CD8-positive, alpha-beta memory T cell (primary cell): ENCODE data around the gene C3AR1. TPM values are rescaled to one million over a fixed set of nuclear protein-coding genes. Genes with fewer than 3 reads are reported as not detected.
A peak's percentile ranks its signal among the peaks of the same experiment; 100 is the strongest.
"Not testable (repeated sequence)": the region's sequence is repeated elsewhere in the genome, so short reads cannot be mapped to it uniquely, and the experiment has no call there.

Experiments
- CTCF ChIA-PET: fragments of 350-600 bp; sonication (Branson Sonifier 250); formaldehyde crosslinking; loops from one replicate; lab custom pipeline; 2021; ENCODE audit warnings: antibody characterized with exemption; lab: Charles Lee
- POLR2A ChIA-PET: fragments of 350-600 bp; sonication (Branson Sonifier 250); formaldehyde crosslinking; loops from one replicate; lab custom pipeline; 2021; ENCODE audit warnings: antibody characterized with exemption; lab: Charles Lee
- DNase-seq, 5 donors: peaks; one replicate each; pipeline versions ENCODE4 v3.0.0 to v3.0.0-alpha.2; 2020 to 2022; ENCODE audit warnings: mixed read lengths in 1 of 5
- H3K27ac ChIP-seq: one replicate; pipeline ENCODE4 v1.7.0; 2013; ENCODE audit warnings: low read depth, mild to moderate bottlenecking, low read length, moderate library complexity
- H3K27me3 ChIP-seq: 2 replicates; pipeline ENCODE4 v1.7.0; 2013; ENCODE audit warnings: low read length, mild to moderate bottlenecking; ENCODE audit not compliant: insufficient read depth, poor library complexity, severe bottlenecking
- H3K36me3 ChIP-seq: 2 replicates; pipeline ENCODE4 v1.7.0; 2013; ENCODE audit warnings: mild to moderate bottlenecking, low read length, moderate library complexity; ENCODE audit not compliant: insufficient read depth
- H3K4me1 ChIP-seq: 2 replicates; pipeline ENCODE4 v1.7.0; 2013; ENCODE audit warnings: mild to moderate bottlenecking, low read length, moderate library complexity; ENCODE audit not compliant: insufficient read depth
- H3K4me3 ChIP-seq: 2 replicates; pipeline ENCODE4 v1.7.0; 2013; ENCODE audit warnings: mild to moderate bottlenecking, low read length
- H3K9me3 ChIP-seq: 2 replicates; pipeline ENCODE4 v1.7.0; 2013; ENCODE audit warnings: mild to moderate bottlenecking, low read length
- H3K27ac Mint-ChIP-seq, 8 donors: one replicate each; pipeline ENCODE4 v1.8.0; 2020 to 2021; ENCODE audit warnings: mixed read lengths in 8 of 8, mild to moderate bottlenecking in 6 of 8, inconsistent platforms in 3 of 8, moderate library complexity in 3 of 8
- H3K27me3 Mint-ChIP-seq, 2 donors: one replicate each; pipeline ENCODE4 v1.8.0; 2020 to 2021; ENCODE audit warnings: mixed read lengths in 2 of 2, mild to moderate bottlenecking in 1 of 2, moderate library complexity in 1 of 2
- H3K36me3 Mint-ChIP-seq, 3 donors: one replicate each; pipeline ENCODE4 v1.8.0; 2020 to 2021; ENCODE audit warnings: mixed read lengths in 3 of 3, inconsistent platforms in 1 of 3, mild to moderate bottlenecking in 1 of 3
- H3K4me1 Mint-ChIP-seq, 3 donors: one replicate each; pipeline ENCODE4 v1.8.0; 2020 to 2021; ENCODE audit warnings: mixed read lengths in 3 of 3, inconsistent platforms in 1 of 3, mild to moderate bottlenecking in 1 of 3
- H3K4me3 Mint-ChIP-seq, 7 donors: one replicate each; pipeline ENCODE4 v1.8.0; 2020 to 2021; ENCODE audit warnings: mixed read lengths in 7 of 7, mild to moderate bottlenecking in 6 of 7, moderate library complexity in 4 of 7, inconsistent platforms in 2 of 7
- H3K9me3 Mint-ChIP-seq, 5 donors: one replicate each; pipeline ENCODE4 v1.8.0; 2020 to 2022; ENCODE audit warnings: mixed read lengths in 5 of 5, mild to moderate bottlenecking in 3 of 5, moderate library complexity in 2 of 5, inconsistent platforms in 1 of 5
- polyA plus RNA-seq: library from polyadenylated mRNA; unstranded; fragments of 300-500 nt; fragmentation: Illumina TruSeq; gene quantifications from one replicate; pipeline ENCODE4 v1.2.3, GENCODE V29; 2021
- total RNA-seq, 2 experiments: library from RNA; stranded (reverse); gene quantifications; one replicate each; pipeline ENCODE4 v1.2.3, GENCODE V29; 2021

The C3AR1 gene
- total and polyA plus RNA-seq, 3 experiments from 2014 or later: 1.2 to 15.5 (median 2.0) TPM

DNA sequence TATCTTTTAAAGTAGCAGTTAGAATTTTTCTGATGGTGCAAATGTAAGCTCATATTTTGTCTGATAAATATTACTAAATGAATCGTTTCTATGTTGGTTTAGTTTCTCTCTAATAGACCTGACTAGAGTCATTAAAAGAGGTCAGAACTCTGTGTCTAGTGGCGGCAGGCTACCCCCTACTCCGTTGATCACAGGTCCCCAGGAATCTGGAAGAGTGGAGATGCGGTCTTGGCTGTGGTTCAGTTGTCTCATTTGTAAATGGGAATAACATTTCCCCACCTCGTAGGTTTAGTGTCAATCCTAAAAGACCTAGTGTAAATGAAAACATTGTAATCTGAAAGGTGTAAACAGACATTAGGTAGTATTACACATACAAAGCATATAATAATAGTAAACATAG is 38.3 kb downstream of the C3AR1 start:
- peaks cover 0 to 19% (median 0%) of the 10 kb centered on the region in 3 donors for H3K36me3 Mint-ChIP-seq
- Histone ChIP-seq H3K27me3 (no peaks in the 10 kb centered on the region), H3K9me3 (no peaks in the 10 kb centered on the region), H3K36me3 (no peaks in the 10 kb centered on the region), H3K4me1 (peaks cover 24% of the 10 kb centered on the region), H3K27ac (peak overlapping the region; percentile 99), H3K4me3 (peak overlapping the region; percentile 11)
- H3K4me1 Mint-ChIP-seq: peaks cover 24 to 33% (median 25%) of the 10 kb centered on the region in 3 donors
- CTCF ChIA-PET: interaction anchor here (1.1 to 1.7 kb wide), 3 partner anchors 18 to 95 kb away, joined by 5 to 7 read pairs (median 5); no protein-coding TSS in a partner anchor
- peak overlapping the region in 7 of 8 donors; percentile 54 to 100 (median 99) for H3K27ac Mint-ChIP-seq
- peak overlapping the region; percentile 89 to 98 (median 96) for H3K4me3 Mint-ChIP-seq
- H3K9me3 Mint-ChIP-seq: no peaks in the 10 kb centered on the region
- H3K27me3 Mint-ChIP-seq: peaks cover 0 to 3% of the 10 kb centered on the region in 2 donors
- DNase-seq: no peak
- POLR2A ChIA-PET: interaction anchor here (0.8 to 1.6 kb wide), 9 partner anchors 10 to 95 kb away, joined by 3 to 16 read pairs (median 9); partner anchors contain the start of genes NECAP1 and SLC2A3

DNA sequence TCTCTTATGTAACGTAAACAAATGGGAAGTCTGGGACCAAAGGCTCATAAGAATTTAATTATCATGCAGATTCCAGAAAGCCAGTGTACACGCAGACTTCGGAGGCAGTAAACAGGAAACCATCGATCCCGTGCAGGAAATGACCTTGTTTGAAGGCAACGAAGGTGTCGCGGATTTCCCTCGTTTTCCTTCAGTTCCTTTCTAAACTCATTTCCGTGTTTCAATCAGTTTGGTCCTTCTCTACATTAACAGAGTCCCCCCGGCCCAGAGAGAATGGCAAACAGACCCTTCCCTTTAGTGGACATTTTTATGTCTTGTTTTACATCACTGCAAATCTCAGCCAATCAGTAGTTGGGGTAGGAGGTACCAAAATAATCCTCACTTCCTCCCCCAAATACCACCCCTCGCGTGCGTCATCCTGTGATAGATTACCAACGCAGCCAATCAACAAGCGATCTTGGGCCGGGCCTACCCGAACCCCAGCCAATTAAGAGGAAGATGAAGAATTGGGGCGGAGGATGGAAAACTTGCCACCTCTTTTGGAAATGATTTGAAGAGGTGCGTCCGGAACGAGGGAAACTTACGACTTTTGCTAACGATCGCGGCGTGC is 39.8 kb downstream of the C3AR1 start:
- no peaks in the 10 kb centered on the region for H3K36me3 ChIP-seq
- peak overlapping the region; percentile 89 to 98 (median 96) for H3K4me3 Mint-ChIP-seq

DNA sequence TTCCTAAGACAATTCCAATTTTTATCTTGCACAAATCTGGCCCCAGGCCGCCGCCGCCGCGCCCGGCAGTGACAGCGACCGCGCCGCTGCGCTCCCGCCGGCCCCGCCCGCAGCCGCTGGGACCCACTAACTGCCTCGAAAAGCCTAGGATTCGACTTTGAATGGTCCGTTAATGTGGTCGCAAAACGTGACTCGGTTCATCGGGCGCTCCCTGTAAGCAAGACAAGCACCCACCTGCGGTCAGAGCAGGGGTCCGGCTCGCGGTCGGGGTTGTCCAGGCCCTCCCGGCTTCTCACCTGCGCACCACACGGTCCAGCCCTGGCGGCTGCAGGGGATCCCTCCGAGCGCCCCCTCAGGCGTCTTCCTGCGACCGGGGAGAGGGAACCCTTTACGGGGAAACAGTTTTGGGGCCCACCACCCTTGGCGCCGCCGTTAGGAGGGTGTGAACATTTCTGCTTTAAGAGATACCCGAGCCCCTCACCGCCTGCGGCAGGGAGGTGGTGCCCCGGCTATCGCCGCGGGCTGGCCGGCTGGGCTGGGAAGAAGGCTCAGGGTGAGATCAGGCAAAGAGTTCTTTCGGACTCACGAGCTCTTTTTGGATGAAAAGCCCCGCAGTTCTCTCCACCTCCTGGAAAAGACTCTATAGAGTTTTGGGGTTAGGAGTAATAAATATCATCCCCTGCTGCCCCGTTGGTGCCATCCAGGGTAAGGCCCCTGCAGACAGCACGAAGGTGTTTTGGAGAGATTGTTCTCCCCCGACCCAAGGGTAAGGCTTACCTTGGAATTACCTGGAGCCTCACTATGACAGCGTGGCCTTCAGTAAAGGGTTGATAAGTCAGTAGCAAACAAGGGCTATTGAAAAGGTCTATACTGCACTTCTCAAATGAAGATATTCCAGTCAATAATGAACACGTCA is 47.2 kb downstream of the C3AR1 start:
- Histone ChIP-seq H3K4me1 (no peaks in the 10 kb centered on the region), H3K9me3 (no peaks in the 10 kb centered on the region), H3K36me3 (no peaks in the 10 kb centered on the region), H3K27me3 (peaks cover 10% of the 10 kb centered on the region), H3K4me3 (peak overlapping the region; percentile 53), H3K27ac (no peak overlapping the region)
- CTCF ChIA-PET: no interaction called here
- DNase-seq: peak in 4 of 5 donors; percentile 9 to 59 (median 30)
- Mint-ChIP-seq H3K4me1 (peaks cover 2 to 10% (median 3%) of the 10 kb centered on the region in 3 donors), H3K36me3 (no peaks in the 10 kb centered on the region), H3K27ac (peak overlapping the region in 3 of 8 donors; percentile 29 to 47 (median 40)), H3K4me3 (peak overlapping the region; percentile 59 to 86 (median 71)), H3K9me3 (no peaks in the 10 kb centered on the region), H3K27me3 (peaks cover 12 to 27% of the 10 kb centered on the region in 2 donors)
- POLR2A ChIA-PET: no interaction called here

More for the DNA sequence above, 39.8 kb downstream of the C3AR1 start:
- DNase-seq: peak; percentile 92 to 98 (median 97)
- H3K4me3 ChIP-seq: peak overlapping the region; percentile 91
- H3K27me3 ChIP-seq: no peaks in the 10 kb centered on the region
- peaks cover 16% of the 10 kb centered on the region for H3K4me1 ChIP-seq
- Mint-ChIP-seq H3K36me3 (peaks cover 0 to 19% (median 0%) of the 10 kb centered on the region in 3 donors), H3K4me1 (peaks cover 19 to 28% (median 20%) of the 10 kb centered on the region in 3 donors), H3K9me3 (no peaks in the 10 kb centered on the region), H3K27ac (peak overlapping the region; percentile 97 to 100 (median 100)), H3K27me3 (peaks cover 0 to 3% of the 10 kb centered on the region in 2 donors)
- H3K27ac ChIP-seq: peak overlapping the region; percentile 99
- H3K9me3 ChIP-seq: no peaks in the 10 kb centered on the region
- ChIA-PET POLR2A (interaction anchor here (0.5 to 1.6 kb wide), 9 partner anchors 12 to 814 kb away, joined by 3 to 16 read pairs (median 8); partner anchors contain the start of gene NECAP1), CTCF (interaction anchor here (1.0 to 1.7 kb wide), 3 partner anchors 19 to 93 kb away, joined by 3 to 7 read pairs (median 3); no protein-coding TSS in a partner anchor)

DNA sequence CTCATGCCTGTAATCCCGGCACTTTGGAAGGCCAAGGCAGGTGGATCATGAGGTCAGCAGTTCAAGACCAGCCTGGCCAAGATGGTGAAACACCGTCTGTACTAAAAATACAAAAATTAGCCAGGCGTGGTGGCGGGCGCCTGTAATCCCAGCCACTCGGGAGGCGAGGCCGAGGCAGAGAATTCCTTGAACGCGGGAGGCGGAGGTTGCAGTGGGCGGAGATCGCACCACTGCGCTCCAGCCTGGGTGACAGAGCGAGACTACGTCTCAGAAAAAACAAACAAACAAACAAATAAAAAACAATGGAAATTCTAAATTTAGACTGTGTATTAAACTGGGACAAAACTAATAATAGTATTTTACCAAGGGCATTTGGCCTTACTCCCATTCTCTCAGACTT is 47.9 kb downstream of the C3AR1 start:
- H3K27ac Mint-ChIP-seq, H3K4me1 ChIP-seq, POLR2A ChIA-PET, H3K36me3 ChIP-seq, H3K36me3 Mint-ChIP-seq, H3K9me3 Mint-ChIP-seq, H3K4me1 Mint-ChIP-seq, DNase-seq, H3K27ac ChIP-seq, CTCF ChIA-PET, H3K9me3 ChIP-seq: not testable (repeated sequence)
- Mint-ChIP-seq H3K4me3 (peak overlapping the region in 6 of 7 donors; percentile 48 to 72 (median 60)), H3K27me3 (peaks cover 12 to 27% of the 10 kb centered on the region in 2 donors)
- Histone ChIP-seq H3K27me3 (peaks cover 10% of the 10 kb centered on the region), H3K4me3 (peak overlapping the region; percentile 53)

DNA sequence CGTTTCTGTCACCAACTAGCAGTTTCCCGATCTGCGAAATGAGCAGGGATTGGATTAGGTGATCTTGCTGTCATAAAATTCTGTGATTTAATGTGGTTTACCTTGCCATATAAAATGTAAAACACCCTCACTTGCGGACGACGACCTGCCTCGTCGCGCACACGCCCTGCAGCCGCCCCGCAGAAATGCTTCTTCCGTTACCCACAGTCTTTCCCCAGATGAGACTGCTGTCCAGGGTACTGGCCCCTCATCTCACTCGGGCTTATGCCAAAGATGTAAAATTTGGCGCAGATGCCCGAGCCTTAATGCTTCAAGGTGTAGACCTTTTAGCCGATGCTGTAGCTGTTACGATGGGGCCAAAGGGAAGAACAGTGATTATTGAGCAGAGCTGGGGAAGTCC is 51.3 kb downstream of the C3AR1 start:
- H3K36me3 Mint-ChIP-seq: peaks cover 0 to 1% (median 0%) of the 10 kb centered on the region in 3 donors
- Histone ChIP-seq H3K4me3 (no peak overlapping the region), H3K36me3 (no peaks in the 10 kb centered on the region), H3K27ac (no peak overlapping the region), H3K27me3 (peaks cover 10% of the 10 kb centered on the region), H3K4me1 (no peaks in the 10 kb centered on the region), H3K9me3 (no peaks in the 10 kb centered on the region)
- peaks cover 2 to 10% (median 3%) of the 10 kb centered on the region in 3 donors for H3K4me1 Mint-ChIP-seq
- POLR2A ChIA-PET: no interaction called here
- peaks cover 14 to 32% of the 10 kb centered on the region in 2 donors for H3K27me3 Mint-ChIP-seq
- H3K4me3 Mint-ChIP-seq: no peak overlapping the region
- DNase-seq: no peak
- CTCF ChIA-PET: interaction anchor here (0.9 kb wide), 1 partner anchor 82 kb away, joined by 3 read pairs; no protein-coding TSS in a partner anchor
- H3K27ac Mint-ChIP-seq: no peak overlapping the region
- no peaks in the 10 kb centered on the region for H3K9me3 Mint-ChIP-seq

DNA sequence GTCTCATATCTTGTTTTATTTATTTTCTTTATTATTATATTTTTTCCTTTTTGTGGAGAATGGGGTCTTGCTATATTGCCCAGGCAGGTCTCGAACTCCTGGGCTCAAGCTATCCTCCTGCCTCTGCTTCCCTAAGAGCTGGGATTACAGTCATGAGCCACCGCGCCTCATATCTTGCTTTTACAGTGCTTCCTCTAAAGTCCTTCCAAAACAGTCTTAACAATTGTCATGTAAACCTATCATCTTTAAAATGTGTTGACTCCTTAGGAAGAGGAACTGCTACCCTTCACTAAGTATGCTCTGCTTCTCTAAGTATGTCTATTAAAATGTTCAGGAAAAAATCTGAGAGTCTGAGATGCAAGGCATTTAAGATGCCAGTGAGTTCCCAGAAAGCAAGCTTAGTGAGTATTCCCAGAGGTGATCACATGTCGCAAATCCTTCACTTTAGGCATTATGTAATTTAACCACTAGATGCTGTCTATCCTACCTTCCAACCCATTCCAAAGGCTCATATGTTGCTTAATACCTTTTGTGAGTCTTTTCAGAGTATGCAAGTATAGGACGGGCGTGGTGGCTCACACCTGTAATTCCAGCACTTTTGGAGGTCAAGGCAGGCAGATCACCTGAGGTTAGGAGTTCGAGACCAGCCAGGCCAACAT is 53.4 kb downstream of the C3AR1 start:
- H3K4me3 ChIP-seq: no peak overlapping the region
- no peak overlapping the region for H3K4me3 Mint-ChIP-seq
- CTCF ChIA-PET: interaction anchor here (1.2 kb wide), 1 partner anchor 11 kb away, joined by 3 read pairs; no protein-coding TSS in a partner anchor

DNA sequence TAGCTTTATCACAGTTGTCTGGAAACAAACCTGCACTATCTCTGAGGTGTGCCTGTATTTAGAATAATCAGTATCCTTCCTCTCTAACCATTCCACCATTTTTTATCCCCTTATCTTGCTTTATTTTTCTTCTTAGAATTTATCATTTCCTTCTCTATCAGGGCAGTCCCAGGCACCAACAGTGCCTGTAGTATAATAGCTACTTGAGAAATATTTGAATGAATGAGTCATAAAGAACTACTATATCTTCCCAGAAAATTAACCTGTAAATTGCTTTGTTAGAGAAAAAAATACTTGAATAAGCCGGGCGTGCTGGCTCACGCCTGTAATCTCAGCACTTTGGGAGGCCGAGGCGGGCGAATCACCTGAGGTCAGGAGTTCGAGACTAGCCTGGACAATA is 54.8 kb downstream of the C3AR1 start:
- Histone ChIP-seq H3K27ac (no peak overlapping the region), H3K36me3 (no peaks in the 10 kb centered on the region), H3K4me1 (no peaks in the 10 kb centered on the region), H3K9me3 (no peaks in the 10 kb centered on the region), H3K4me3 (no peak overlapping the region), H3K27me3 (peaks cover 3% of the 10 kb centered on the region)
- no peaks in the 10 kb centered on the region for H3K9me3 Mint-ChIP-seq
- ChIA-PET CTCF (no interaction called here), POLR2A (no interaction called here)
- peaks cover 0 to 1% (median 0%) of the 10 kb centered on the region in 3 donors for H3K36me3 Mint-ChIP-seq
- H3K27ac Mint-ChIP-seq: no peak overlapping the region
- no peaks in the 10 kb centered on the region for H3K4me1 Mint-ChIP-seq
- peaks cover 8 to 32% of the 10 kb centered on the region in 2 donors for H3K27me3 Mint-ChIP-seq
- no peak overlapping the region for H3K4me3 Mint-ChIP-seq
- no peak for DNase-seq

More for the DNA sequence above, 53.4 kb downstream of the C3AR1 start:
- POLR2A ChIA-PET: no interaction called here
- H3K27ac ChIP-seq: no peak overlapping the region
- peaks cover 12% of the 10 kb centered on the region for H3K27me3 ChIP-seq
- peaks cover 16 to 42% of the 10 kb centered on the region in 2 donors for H3K27me3 Mint-ChIP-seq
- no peaks in the 10 kb centered on the region for H3K9me3 Mint-ChIP-seq
- no peaks in the 10 kb centered on the region for H3K36me3 ChIP-seq
- H3K27ac Mint-ChIP-seq: no peak overlapping the region
- DNase-seq: no peak
- H3K4me1 ChIP-seq: no peaks in the 10 kb centered on the region
- no peaks in the 10 kb centered on the region for H3K9me3 ChIP-seq
- peaks cover 0 to 1% (median 0%) of the 10 kb centered on the region in 3 donors for H3K36me3 Mint-ChIP-seq
- H3K4me1 Mint-ChIP-seq: peaks cover 0 to 3% (median 0%) of the 10 kb centered on the region in 3 donors
